HCT116 (cell line): ENCODE measurements around the gene KRT82. TPM values are rescaled to one million over a fixed set of nuclear protein-coding genes. Genes with fewer than 3 reads are reported as not detected.

ENCODE experiments used
- ATAC-seq: fragments of 200-7000 bp; cut with Tn5 transposase; 2 replicates; pipeline ENCODE4 v1.9.1; 2020; ENCODE audit warnings: mild to moderate bottlenecking, moderate library complexity
- BruUV-seq: library from RNA; stranded (reverse); fragments of 400-500 nt; replicated peaks from 2 replicates; lab custom pipeline; 2021; lab: Mats Ljungman, UMichigan
- CTCF ChIA-PET: fragments of 300-600 bp; sonication (Branson Sonifier 250); formaldehyde crosslinking; loops from one replicate; lab custom pipeline; 2021; ENCODE audit warnings: antibody characterized with exemption; lab: Charles Lee
- POLR2A ChIA-PET: fragments of 300-600, 350-600 bp; sonication (Branson Sonifier 250); formaldehyde crosslinking; loops from one replicate; lab custom pipeline; 2021; ENCODE audit warnings: antibody characterized with exemption; lab: Charles Lee
- RAD21 ChIA-PET, 2 experiments: fragments of 300-600 bp; sonication (Branson Sonifier 250); formaldehyde crosslinking; loops; one replicate each; lab custom pipeline; 2023; ENCODE audit warnings: low total read pairs in 2 of 2; ENCODE audit not compliant: uncharacterized antibody in 2 of 2, unreplicated experiment in 2 of 2, low non-redundant PET in 1 of 2; lab: Charles Lee
- DNase-seq: peaks from one replicate; pipeline ENCODE4 v3.0.0-alpha.2; 2010; ENCODE audit warnings: low read depth, low spot score
- H2AFZ ChIP-seq: fragments of 200-600 bp; shearing (Covaris generic), sonication (generic); 2 replicates; pipeline ENCODE4 v1.6.1; 2017; ENCODE audit warnings: low read depth, mixed run types, mixed read lengths, antibody characterized with exemption, low read length; ENCODE audit not compliant: poor library complexity, severe bottlenecking
- H3K27ac ChIP-seq: 2 replicates; pipeline ENCODE4 v1.5.1; 2012; ENCODE audit warnings: low read depth, low read length
- H3K27me3 ChIP-seq: fragments of 200-600 bp; sonication (generic); 2 replicates; pipeline ENCODE4 v1.6.1; 2016; ENCODE audit warnings: mixed run types, low read length, mixed read lengths; ENCODE audit not compliant: insufficient read depth
- H3K36me3 ChIP-seq, 2 experiments: fragments of 200-500 bp in 1 of 2; fragments of 200-600 bp in 1 of 2; sonication (Bioruptor generic) in 1 of 2; sonication (generic) in 1 of 2; 2 replicates each; pipeline versions ENCODE4 v1.5.1 to v1.6.1; 2014 to 2016; ENCODE audit warnings: low read length in 2 of 2, inconsistent platforms in 1 of 2, mixed read lengths in 1 of 2, mixed run types in 1 of 2; ENCODE audit not compliant: insufficient read depth in 2 of 2, control insufficient read depth in 1 of 2
- H3K4me1 ChIP-seq, 2 experiments: fragments of 200-600 bp in 1 of 2; sonication (generic) in 1 of 2; 2 replicates each; pipeline versions ENCODE4 v1.5.1 to v1.6.1; 2012 to 2017; ENCODE audit warnings: low read length in 2 of 2, inconsistent platforms in 1 of 2, mild to moderate bottlenecking in 1 of 2, mixed read lengths in 1 of 2, mixed run types in 1 of 2, moderate library complexity in 1 of 2; ENCODE audit not compliant: insufficient read depth in 2 of 2, control insufficient read depth in 1 of 2
- H3K4me2 ChIP-seq: fragments of 200-600 bp; sonication (generic); 2 replicates; pipeline ENCODE4 v1.6.1; 2017; ENCODE audit warnings: mixed run types, low read length, mixed read lengths
- H3K4me3 ChIP-seq, 2 experiments: fragments of 200-600 bp in 1 of 2; sonication (generic) in 1 of 2; replicated peaks in 1 of 2; 2 replicates each; pipeline ENCODE4 v1.5.1; 2011 to 2016; ENCODE audit warnings: low read length in 2 of 2, control low read depth in 1 of 2, low read depth in 1 of 2, mild to moderate bottlenecking in 1 of 2, mixed read lengths in 1 of 2, mixed run types in 1 of 2
- H3K79me2 ChIP-seq: fragments of 200-600 bp; sonication (generic); 2 replicates; pipeline ENCODE4 v1.6.1; 2017; ENCODE audit warnings: mild to moderate bottlenecking, mixed run types, low read length, moderate library complexity, mixed read lengths; ENCODE audit not compliant: insufficient read depth
- H3K9ac ChIP-seq: fragments of 200-600 bp; sonication (generic); 2 replicates; pipeline ENCODE4 v1.6.1; 2016; ENCODE audit warnings: low read length, mixed read lengths
- H3K9me2 ChIP-seq: fragments of 200-600 bp; sonication (generic), shearing (Covaris generic); 2 replicates; pipeline ENCODE4 v1.6.1; 2017; ENCODE audit warnings: mixed run types, mild to moderate bottlenecking, moderate library complexity; ENCODE audit not compliant: insufficient read depth
- H3K9me3 ChIP-seq, 2 experiments: fragments of 200-500 bp in 1 of 2; fragments of 200-600 bp in 1 of 2; sonication (Bioruptor generic) in 1 of 2; sonication (generic) in 1 of 2; 2 replicates each; pipeline ENCODE4 v1.6.1; 2014 to 2017; ENCODE audit warnings: low read length in 2 of 2, mixed read lengths in 2 of 2, inconsistent platforms in 1 of 2, low read depth in 1 of 2, mild to moderate bottlenecking in 1 of 2, mixed run types in 1 of 2, moderate library complexity in 1 of 2; ENCODE audit not compliant: control insufficient read depth in 1 of 2, insufficient read depth in 1 of 2
- H4K20me1 ChIP-seq: fragments of 200-600 bp; sonication (generic), shearing (Covaris generic); 2 replicates; pipeline ENCODE4 v1.6.1; 2017; ENCODE audit warnings: mixed run types, mild to moderate bottlenecking, moderate library complexity; ENCODE audit not compliant: insufficient read depth
- CBX3 ChIP-seq: IDR thresholded peaks from 2 replicates; pipeline ENCODE4 v1.6.1; 2012; ENCODE audit warnings: low read depth
- EGR1 ChIP-seq: IDR thresholded peaks from 2 replicates; pipeline ENCODE4 v1.6.1; 2012; ENCODE audit warnings: low read depth
- ELF1 ChIP-seq: IDR thresholded peaks from 2 replicates; pipeline ENCODE4 v1.6.1; 2012; ENCODE audit warnings: low read depth, borderline replicate concordance
- EZH2 ChIP-seq: fragments of 200-600 bp; sonication (generic); IDR thresholded peaks from 2 replicates; pipeline ENCODE4 v1.6.1; 2017; ENCODE audit warnings: antibody characterized with exemption, mixed run types
- EZH2phosphoT487 ChIP-seq: fragments of 200-600 bp; IDR thresholded peaks from 2 replicates; pipeline ENCODE4 v1.6.1; 2018; ENCODE audit warnings: antibody characterized with exemption, borderline replicate concordance
- FOSL1 ChIP-seq: IDR thresholded peaks from 2 replicates; pipeline ENCODE4 v1.6.1; 2012; ENCODE audit warnings: low read depth
- JUND ChIP-seq: IDR thresholded peaks from 2 replicates; pipeline ENCODE4 v1.6.1; 2012
- POLR2A ChIP-seq: IDR thresholded peaks from 2 replicates; pipeline ENCODE4 v1.7.0; 2011; ENCODE audit warnings: borderline replicate concordance; ENCODE audit not compliant: insufficient read depth, insufficient read length; ENCODE audit errors: extremely low read depth
- POLR2AphosphoS5 ChIP-seq: IDR thresholded peaks from 2 replicates; pipeline ENCODE4 v1.6.1; 2011; ENCODE audit warnings: mild to moderate bottlenecking, low read depth, low read length, moderate library complexity
- SIN3A ChIP-seq: IDR thresholded peaks from 2 replicates; pipeline ENCODE4 v1.6.1; 2012; ENCODE audit warnings: low read depth
- SP1 ChIP-seq: IDR thresholded peaks from 2 replicates; pipeline ENCODE4 v1.6.1; 2012; ENCODE audit warnings: low read depth
- ZFX ChIP-seq: fragments of 450-650 bp; IDR thresholded peaks from 2 replicates; pipeline ENCODE4 v1.6.1; 2017
- intact Hi-C: fragments of 100-400 bp; cut with micrococcal nuclease; formaldehyde crosslinking; loops from 2 replicates; pipeline ENCODE4 v1.10.0; 2022
- total RNA-seq: library from RNA; stranded (reverse); gene quantifications from one replicate; pipeline ENCODE4 v1.2.1, GENCODE V29; 2021; ENCODE audit not compliant: unreplicated experiment
- TF ChIP-seq, protein P1 (sequence below): IDR thresholded peaks from 2 replicates; pipeline ENCODE4 v1.6.1; 2011; ENCODE audit warnings: mild to moderate bottlenecking, low read length, moderate library complexity; ENCODE audit not compliant: insufficient replicate concordance; ENCODE audit errors: extremely low read depth
- TF ChIP-seq, protein P2 (sequence below), 3 experiments: fragments of 200-600 bp in 1 of 3; sonication (generic) in 1 of 3; IDR thresholded peaks in 2 of 3; conservative IDR thresholded peaks in 1 of 3; 2 replicates each; pipeline ENCODE4 v1.5.1; 2012 to 2017; ENCODE audit warnings: low read depth in 2 of 3, low read length in 2 of 3, antibody characterized with exemption in 1 of 3, borderline replicate concordance in 1 of 3, control low read depth in 1 of 3, mild to moderate bottlenecking in 1 of 3, mixed read lengths in 1 of 3, mixed run types in 1 of 3, moderate library complexity in 1 of 3; ENCODE audit not compliant: insufficient read depth in 1 of 3
- TF ChIP-seq, protein P3 (sequence below): IDR thresholded peaks from 2 replicates; pipeline ENCODE4 v1.6.1; 2012
- TF ChIP-seq, protein P4 (sequence below): IDR thresholded peaks from 2 replicates; pipeline ENCODE4 v1.6.1; 2012

The KRT82 gene
- total RNA-seq, 1 experiment from 2014 or later = not detected

DNA sequence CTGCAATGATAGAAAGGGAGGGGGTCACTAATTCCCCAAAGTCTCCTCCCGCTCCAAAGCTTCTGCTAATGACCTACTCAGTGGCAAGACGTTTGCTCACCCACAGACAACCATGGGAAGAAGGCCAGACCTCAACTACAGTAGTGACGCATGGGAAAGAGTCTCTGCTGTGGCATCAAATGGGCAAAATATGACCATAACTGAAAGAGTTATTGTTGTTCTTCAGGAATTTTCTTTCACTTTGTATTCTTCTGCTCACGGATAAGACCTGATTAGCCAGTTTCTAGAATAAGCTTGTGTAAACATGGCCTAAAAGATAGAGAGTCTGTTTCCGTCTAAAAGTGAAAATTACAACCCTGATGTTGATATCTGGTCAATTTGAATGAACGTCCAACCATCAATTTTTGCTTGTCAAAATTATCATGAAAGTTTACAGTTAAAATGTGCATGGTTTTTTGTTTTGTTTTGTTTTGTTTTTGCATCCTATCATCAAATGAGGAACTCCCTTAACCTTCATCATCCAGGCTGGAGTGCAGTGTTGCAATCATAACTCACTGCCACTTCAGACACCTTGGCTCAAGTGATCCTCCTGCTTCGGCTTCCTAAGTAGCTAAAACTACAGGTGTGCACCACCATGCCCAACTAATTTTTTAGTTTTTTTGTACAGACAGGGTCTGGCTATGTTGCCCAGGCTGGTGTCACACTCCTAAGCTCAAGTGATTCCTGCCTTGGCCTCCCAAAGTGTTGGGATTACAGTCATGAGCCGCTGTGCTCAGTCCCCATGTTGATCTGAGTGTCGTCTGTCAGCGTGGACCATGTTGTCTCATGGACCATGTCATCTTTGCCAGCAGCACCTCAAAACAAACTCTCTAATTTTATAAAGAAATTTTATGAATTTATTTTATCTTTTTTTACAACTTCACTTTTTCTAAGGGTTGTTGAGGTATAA is 38.8 kb upstream of the KRT82 start (continued):
- no peak for TF ChIP-seq POLR2A

DNA sequence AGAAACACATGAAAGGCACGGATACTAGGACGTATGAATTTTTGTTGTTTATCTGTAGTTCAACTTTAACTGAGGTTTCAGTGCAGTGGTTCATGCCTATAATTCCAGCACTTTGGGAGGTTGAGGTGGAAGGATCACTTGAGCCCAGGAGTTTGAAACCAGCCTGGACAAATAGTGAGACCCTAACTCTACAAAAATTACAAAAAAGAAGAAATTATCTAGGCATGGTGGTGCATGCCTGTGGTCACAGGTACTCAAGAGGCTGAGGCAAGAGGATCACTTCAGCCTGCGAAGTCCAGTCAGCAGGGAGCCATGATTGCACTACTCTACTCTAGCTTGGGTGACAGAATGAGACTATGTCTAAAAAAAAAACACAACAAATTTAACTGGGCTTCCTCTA is 37.8 kb upstream of the KRT82 start:
- Histone ChIP-seq H2AFZ (no peak overlapping the region), H3K9ac (no peak overlapping the region), H3K79me2 (no peaks in the 10 kb centered on the region), H3K4me2 (no peak overlapping the region), H3K27me3 (no peaks in the 10 kb centered on the region), H4K20me1 (no peaks in the 10 kb centered on the region), H3K9me2 (no peaks in the 10 kb centered on the region), H3K4me3 (no peak overlapping the region), H3K27ac (no peak overlapping the region), H3K9me3 (no peaks in the 10 kb centered on the region), H3K4me1 (peaks cover 28 to 56% of the 10 kb centered on the region in 2 experiments), H3K36me3 (no peaks in the 10 kb centered on the region)
- no peak for TF ChIP-seq EGR1
- TF ChIP-seq ELF1 = no peak
- TF ChIP-seq, protein P1, sequence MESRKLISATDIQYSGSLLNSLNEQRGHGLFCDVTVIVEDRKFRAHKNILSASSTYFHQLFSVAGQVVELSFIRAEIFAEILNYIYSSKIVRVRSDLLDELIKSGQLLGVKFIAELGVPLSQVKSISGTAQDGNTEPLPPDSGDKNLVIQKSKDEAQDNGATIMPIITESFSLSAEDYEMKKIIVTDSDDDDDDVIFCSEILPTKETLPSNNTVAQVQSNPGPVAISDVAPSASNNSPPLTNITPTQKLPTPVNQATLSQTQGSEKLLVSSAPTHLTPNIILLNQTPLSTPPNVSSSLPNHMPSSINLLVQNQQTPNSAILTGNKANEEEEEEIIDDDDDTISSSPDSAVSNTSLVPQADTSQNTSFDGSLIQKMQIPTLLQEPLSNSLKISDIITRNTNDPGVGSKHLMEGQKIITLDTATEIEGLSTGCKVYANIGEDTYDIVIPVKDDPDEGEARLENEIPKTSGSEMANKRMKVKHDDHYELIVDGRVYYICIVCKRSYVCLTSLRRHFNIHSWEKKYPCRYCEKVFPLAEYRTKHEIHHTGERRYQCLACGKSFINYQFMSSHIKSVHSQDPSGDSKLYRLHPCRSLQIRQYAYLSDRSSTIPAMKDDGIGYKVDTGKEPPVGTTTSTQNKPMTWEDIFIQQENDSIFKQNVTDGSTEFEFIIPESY = no peak
- TF ChIP-seq SP1 = no peak
- TF ChIP-seq EZH2phosphoT487 = no peak
- TF ChIP-seq POLR2AphosphoS5 = no peak
- no peak for TF ChIP-seq ZFX
- no peak for TF ChIP-seq FOSL1
- TF ChIP-seq EZH2 = no peak
- TF ChIP-seq SIN3A = no peak
- no peak for TF ChIP-seq CBX3
- TF ChIP-seq, protein P2, sequence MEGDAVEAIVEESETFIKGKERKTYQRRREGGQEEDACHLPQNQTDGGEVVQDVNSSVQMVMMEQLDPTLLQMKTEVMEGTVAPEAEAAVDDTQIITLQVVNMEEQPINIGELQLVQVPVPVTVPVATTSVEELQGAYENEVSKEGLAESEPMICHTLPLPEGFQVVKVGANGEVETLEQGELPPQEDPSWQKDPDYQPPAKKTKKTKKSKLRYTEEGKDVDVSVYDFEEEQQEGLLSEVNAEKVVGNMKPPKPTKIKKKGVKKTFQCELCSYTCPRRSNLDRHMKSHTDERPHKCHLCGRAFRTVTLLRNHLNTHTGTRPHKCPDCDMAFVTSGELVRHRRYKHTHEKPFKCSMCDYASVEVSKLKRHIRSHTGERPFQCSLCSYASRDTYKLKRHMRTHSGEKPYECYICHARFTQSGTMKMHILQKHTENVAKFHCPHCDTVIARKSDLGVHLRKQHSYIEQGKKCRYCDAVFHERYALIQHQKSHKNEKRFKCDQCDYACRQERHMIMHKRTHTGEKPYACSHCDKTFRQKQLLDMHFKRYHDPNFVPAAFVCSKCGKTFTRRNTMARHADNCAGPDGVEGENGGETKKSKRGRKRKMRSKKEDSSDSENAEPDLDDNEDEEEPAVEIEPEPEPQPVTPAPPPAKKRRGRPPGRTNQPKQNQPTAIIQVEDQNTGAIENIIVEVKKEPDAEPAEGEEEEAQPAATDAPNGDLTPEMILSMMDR (IDR thresholded peaks at IDR 0.05 in 2 of 3, conservative IDR thresholded peaks at IDR 0.05 in 1 of 3; ENCODE audit: borderline replicate concordance in 1 of 3, insufficient read depth in 1 of 3, low read depth in 2 of 3, low read length in 2 of 3) = no peak
- TF ChIP-seq, protein P3, sequence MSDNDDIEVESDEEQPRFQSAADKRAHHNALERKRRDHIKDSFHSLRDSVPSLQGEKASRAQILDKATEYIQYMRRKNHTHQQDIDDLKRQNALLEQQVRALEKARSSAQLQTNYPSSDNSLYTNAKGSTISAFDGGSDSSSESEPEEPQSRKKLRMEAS = no peak
- TF ChIP-seq JUND = no peak
- TF ChIP-seq POLR2A = no peak
- TF ChIP-seq, protein P4, sequence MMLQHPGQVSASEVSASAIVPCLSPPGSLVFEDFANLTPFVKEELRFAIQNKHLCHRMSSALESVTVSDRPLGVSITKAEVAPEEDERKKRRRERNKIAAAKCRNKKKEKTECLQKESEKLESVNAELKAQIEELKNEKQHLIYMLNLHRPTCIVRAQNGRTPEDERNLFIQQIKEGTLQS = no peak
- ATAC-seq = no peak
- intact Hi-C loops = no loop called here
- ChIA-PET RAD21 (no interaction called here), POLR2A (no interaction called here), CTCF (no interaction called here)
- no TSS peak for BruUV-seq
- DNase-seq = no peak
